GM12865 (cell line): Measurements from ENCODE around the gene NKD1.

Experiments
- DNase-seq: peaks from one replicate; pipeline ENCODE4 v3.0.0; 2010; ENCODE audit warnings: low read depth
- H3K4me3 ChIP-seq: 2 replicates; pipeline ENCODE4 v1.5.1; 2011; ENCODE audit warnings: mild to moderate bottlenecking, low read depth, low read length, control low read depth
- TF ChIP-seq, protein P1 (sequence below): IDR thresholded peaks from 2 replicates; pipeline ENCODE4 v1.5.1; 2011; ENCODE audit warnings: low read length, control low read depth, low read depth, inconsistent platforms; ENCODE audit not compliant: insufficient read depth; ENCODE audit errors: missing control alignments

NKD1 gene

DNA sequence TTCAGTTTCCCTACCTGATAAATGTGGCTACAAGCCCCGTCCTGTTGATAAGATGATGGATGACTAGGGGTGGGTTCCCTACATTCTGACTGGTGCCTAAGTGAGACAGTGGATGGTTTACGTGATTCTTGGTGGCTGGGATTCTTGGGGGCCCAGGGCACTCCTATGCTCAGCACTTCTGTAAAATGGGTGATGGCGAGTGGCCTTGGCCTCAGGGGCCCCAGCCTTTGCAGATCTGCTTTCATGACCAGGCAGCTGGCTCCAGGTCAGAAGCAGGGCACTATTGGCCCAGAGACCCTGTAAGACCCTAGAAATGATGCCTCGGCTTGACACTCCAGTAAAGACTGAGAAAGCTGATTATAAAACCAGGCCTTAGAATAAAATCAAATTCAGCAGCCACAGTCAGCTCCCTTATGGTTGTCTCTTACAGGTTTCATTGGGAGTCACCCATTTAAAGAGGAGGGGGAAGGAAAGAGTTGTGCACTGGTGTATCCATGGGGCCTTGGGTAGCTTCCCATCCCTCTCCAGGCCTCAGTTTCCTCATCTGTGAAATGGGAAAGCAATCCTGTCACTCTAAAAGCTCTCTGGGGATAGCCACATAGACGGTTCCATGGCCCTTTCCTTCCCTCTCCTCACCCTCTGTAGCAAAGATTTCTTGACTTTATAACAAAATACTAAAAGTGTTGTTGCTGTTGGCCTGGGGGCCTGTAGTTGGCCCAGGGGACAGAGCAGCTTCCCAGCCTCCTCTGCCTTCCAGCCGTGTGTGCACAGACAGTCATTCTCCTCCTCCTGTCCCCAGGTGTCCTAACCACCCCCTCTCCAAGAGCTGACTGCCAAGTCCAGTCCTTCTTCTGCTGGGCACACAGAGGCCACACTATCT, 131.7 kb downstream of the NKD1 start:
- peak overlapping the region; percentile 81 for H3K4me3 ChIP-seq
- TF ChIP-seq, protein P1, sequence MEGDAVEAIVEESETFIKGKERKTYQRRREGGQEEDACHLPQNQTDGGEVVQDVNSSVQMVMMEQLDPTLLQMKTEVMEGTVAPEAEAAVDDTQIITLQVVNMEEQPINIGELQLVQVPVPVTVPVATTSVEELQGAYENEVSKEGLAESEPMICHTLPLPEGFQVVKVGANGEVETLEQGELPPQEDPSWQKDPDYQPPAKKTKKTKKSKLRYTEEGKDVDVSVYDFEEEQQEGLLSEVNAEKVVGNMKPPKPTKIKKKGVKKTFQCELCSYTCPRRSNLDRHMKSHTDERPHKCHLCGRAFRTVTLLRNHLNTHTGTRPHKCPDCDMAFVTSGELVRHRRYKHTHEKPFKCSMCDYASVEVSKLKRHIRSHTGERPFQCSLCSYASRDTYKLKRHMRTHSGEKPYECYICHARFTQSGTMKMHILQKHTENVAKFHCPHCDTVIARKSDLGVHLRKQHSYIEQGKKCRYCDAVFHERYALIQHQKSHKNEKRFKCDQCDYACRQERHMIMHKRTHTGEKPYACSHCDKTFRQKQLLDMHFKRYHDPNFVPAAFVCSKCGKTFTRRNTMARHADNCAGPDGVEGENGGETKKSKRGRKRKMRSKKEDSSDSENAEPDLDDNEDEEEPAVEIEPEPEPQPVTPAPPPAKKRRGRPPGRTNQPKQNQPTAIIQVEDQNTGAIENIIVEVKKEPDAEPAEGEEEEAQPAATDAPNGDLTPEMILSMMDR, result no peak
- DNase-seq, result no peak

DNA sequence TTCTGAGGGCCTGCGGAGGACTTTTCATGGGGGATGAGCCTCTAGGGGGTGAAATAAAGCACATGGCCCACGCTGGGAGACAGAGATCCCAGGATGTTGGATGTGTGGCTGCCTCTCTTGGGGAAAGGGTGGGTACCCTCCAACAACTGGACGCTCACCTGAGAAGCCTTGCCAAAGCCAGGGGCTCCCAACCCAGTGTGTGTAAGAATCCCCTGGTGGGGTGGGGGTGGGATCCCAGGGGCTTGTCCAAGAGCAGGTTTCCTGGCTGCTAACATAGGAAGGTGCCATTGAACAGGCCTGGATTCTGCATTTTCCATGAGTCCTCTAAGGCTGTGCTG, 132.3 kb downstream of the NKD1 start:
- H3K4me3 ChIP-seq, result peak overlapping the region; percentile 81
- TF ChIP-seq, protein P1, result no peak
- DNase-seq, result no peak

DNA sequence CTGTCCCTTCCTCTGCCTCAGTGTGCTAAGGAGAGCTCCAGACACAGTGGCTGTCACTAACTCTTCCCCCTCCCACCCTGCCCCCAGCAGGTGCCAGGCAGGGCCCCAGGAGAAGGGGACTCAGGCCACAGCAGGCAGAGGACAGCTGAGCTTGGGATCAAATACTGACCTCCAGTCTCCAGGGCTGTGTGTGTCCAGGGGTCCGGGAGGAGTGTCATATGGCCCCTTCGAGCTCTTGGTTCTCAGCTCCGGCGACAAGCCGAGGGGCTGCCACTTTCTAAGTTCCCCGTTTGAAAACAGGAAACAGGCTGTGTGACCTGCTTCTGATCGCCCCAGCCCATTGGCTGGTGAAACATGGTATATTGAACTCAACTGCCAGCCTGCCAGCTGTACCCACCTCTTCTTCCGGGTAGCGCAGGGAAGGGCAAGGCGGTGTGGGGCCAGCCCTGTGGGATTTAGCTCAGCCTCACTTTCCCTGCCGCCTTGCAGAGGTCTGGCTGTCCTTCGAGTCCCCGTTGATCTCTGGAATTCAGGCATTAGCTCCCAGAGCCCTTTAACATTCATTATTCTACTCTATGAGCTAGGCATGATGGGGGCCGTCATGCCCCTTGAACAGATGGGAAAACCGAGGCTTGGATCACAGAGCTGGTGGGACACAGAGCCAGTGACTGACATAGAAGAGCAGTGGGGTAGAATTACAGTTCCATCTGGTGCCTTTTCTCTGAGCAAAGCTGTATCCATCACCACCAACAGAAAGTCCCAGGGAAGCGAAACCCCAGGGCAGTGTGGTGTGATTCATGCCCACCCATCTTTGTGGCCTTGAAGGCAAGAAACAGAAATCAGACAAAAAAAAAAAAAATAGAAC, 133.1 kb downstream of the NKD1 start, which contains the start of gene SNX20:
Gene SNX20 (minus strand): TSS at position 292 of the 865 bp plus-strand sequence. CDS start 3,786 bp downstream, outside the sequence.
- TF ChIP-seq, protein P1, result no peak
- peak within 1 kb of the TSS; percentile 81 for H3K4me3 ChIP-seq
- DNase-seq, result peak; percentile 83

DNA sequence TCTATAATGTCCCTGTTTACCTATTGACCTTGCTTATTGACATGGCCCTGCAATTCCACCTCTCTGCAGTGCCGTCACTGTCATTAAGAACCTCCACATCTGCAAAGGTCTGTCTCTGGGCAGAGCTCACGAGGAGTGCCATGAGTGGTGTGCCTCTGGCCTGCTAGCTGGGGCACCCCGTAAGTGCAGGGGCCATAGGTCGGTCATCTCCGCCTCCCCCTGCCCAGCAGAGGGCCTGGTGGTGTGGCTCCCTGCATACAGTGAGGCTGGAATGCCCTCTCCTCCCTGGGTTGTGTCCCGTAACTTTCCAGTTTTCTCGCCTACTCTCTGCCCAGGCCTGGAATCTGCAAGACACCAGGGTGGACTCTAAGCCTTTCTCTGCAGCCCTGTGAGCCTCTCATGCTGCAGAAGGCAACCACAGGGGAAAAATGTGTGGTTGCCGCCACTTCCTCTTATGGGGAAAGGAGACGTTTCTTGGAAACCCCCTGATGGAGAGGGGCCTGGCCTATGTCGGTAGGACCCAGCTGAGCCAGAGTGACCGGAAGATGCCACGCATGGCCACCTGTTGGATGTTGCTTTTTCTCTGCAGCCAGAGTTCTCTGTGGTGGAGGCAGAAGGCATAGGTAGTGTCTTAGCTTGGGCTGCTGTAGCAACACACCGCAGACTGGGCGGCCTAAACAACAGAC, 135.6 kb downstream of the NKD1 start:
- TF ChIP-seq, protein P1, result no peak
- DNase-seq, result peak; percentile 92
- H3K4me3 ChIP-seq, result no peak overlapping the region; the same call in 1 of the 2 replicates

DNA sequence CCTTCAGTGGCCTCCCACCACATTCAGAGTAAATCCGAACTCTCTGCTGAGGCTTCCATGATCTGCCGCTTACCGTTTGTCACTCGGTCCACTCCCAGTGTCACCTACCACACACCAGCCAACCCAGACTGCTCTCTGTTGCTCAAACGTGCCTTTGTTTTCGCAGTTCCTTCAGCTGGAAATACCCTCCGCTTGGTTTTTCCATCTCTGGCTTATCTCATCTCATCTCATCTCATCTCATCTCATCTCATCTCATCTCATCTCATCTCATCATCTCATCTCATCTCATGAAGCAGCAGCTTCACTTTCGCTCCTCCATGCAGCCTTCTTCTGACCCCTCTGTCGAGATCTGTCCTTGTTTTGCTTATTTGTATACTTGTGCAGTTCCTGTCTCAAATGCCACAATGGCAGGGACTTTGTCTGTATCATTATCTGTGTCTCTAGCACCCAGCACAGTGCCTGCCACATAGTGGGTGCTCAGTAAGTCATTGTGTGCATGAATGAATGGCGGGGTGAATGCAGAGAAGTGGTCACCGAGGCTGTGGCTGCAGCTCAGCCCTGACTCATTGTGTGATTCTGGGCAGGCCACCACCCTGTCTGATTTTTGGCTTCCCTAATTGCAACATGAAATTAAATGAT, 136.7 kb downstream of the NKD1 start:
- TF ChIP-seq, protein P1, result no peak
- DNase-seq, result peak; percentile 64
- H3K4me3 ChIP-seq, result no peak overlapping the region

DNA sequence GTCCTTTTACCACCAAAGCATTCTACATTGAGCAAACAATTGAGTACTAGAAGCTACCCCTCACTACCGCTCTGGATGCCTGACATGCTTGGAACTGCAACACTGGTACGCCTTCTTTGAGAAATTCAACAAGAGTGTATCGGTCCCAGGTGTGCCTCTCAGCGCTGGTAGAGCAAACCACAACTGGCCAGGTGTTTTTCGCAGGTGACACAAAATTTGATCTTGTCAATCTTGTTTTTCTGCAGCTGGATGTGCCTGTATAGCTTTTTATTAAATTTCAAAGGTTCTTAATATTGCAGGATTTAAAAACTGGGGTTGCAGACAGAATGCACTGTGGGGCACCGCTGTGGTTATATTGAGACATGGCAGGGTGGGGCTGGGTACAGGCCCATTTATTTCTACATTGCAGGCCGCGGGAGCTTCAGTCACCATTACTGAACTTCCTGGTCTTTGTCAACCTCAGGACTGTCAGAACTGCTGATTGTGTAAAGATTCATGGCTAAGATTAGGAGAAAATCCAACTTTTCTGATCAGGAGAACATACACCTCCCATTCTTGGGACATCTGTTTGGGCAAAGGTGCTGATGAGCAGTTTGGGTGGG, 137.4 kb downstream of the NKD1 start:
- no peak overlapping the region for H3K4me3 ChIP-seq
- DNase-seq, result no peak
- TF ChIP-seq, protein P1, result no peak
